HL-60/S4 treated with retinoic acid at 250 ng/mL for 4 days and 3 days (cell line): ENCODE results near the gene PDE4D.
"Not testable (repeated sequence)": the region's sequence is repeated elsewhere in the genome, so short reads cannot be mapped to it uniquely, and the experiment has no call there.

ENCODE experiments used
- in situ Hi-C: fragments of 300-500 bp; cut with MboI; formaldehyde crosslinking; loops from 2 replicates; pipeline ENCODE4 v1.7.0; 2022; ENCODE audit warnings: low sequenced_read_pairs

PDE4D gene

DNA sequence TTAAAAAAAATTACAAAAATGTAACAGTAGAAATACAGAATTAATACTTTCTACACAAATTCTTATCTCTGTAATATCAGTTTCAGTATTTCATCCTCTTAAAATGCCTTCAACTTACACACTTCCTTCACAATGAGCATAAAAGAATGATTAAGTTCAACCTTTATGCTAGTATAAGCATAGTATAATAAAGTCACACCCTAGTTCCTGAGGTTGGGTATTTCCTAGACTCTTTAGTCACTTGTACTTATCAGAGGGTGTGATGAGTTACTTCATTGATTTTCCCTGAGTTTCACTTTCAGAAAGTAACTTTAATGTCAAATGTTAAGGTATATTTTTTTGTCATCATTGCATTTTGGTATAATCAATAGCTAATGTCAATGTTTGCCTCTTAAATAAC is 302.4 kb downstream of the PDE4D start:
- in situ Hi-C loops: no loop called here

DNA sequence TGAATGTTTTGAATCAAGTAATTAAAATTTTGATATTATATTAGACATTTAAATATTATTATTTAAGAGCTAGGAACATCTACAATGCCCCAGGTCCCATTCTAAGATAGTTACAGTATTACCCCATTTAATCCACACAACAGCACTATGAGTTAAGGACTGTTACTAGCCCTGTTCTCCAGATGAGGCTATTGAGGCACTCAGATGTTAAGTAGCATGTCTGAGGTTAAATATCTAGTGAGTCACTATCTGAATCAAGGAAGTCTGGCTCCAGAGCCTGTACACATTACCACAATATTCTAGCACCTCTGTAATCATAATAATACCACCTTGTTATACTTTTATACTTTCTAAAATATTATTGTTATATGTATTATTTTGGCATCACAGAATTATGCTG is 304.6 kb downstream of the PDE4D start:
- in situ Hi-C loops: no loop called here

DNA sequence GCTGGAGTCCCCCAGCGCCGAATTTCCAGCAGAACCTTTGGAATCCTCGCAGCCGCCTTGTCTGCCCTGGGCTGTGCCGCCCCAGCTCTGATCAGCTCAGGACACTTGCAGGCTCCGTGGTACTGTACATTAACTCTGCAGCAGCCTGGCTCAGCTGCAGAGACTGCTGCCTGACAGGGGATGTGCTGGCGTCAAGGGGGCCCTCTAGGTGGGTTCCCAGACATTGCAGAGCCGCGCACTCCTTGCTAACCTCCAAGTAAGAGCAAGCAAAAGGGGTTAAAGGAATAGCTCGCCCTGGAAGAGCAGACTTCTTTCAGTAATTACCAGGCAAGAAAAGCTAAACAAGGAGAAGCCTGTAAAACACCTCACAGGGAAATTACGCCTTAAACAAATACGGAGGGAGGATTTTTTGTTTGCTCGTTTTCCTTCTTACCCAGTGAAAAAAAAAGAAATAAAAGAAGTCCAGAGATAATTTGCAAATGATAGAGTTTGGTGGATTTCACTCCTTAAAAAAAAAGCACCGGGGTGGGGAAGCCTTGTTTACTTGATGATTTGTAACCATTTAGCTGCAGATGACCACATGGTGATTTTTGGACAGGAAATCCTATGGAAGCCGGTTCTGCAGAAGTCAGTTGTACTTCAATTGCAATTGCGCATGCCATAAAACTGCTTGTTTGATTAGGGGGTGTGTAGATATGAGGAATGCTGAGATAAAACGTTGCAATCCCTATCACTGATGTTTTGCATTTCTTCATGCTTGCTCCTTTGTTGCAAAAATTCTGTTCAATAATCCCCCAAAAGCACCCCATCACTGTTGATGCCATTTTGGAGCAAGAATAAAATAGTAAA is 305.8 kb downstream of the PDE4D start:
- in situ Hi-C loops: no loop called here

DNA sequence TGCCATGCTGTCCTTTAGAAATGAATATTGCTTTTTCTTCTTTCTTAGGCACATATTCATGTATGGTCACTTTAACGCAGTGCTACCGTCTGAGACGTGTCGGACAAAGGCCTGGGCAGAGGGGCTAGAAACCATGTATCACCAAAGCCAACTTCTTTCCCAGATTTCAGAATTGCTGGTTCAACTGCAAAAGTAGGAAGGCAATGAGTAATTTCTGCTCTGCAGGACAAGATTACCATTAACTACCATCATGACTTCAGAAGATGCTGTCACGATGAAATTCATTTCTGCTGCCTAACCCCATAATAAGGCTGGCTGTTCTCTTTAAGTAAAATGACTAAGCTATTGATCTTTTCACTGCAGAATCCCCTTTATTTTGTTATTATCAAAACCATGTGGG is 306.7 kb downstream of the PDE4D start:
- in situ Hi-C loops: no loop called here

DNA sequence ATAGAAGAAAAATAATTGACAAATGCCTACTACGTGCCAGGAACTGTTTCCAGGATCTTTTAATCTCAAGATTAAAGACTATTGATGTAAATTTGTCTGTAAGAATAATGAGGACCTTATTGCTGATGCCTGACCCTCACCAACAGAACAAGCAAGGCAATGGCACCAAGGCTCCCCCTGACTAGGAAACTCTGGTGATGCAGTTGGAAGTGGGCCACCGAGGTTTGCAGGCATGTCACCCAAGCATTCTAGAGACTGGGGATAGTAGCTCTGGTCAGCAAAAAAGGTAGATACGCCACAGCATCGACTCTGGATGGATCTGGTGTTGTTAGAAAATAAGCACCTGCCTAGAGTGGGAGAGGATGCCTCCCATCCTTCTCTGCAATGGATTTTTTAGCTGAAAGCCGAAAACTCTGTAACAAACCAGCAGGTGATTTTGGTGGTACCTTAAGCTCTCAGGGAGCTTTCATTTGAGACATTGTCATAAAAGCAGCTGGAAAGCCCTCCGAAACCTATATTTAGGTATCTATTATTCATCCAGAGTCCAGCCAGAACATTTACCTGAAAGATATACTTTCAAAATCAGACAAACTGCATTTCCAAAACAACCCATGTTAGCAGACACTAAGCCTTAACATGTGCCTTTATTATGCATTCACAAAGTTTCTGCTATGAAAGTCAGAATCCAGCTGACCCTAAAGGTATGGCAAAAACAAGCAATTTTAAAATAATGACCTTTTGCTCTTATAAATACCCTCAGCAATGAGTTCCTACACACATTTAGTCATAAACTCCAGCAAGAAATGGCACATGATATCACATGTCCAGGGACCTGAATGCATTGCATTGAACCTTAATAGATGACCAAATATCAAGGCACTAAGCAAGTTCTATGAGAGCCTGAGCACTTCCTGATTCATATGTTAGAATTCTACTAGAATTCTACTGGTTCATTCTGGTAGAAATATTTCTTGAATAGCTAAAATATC is 308.4 kb downstream of the PDE4D start:
- in situ Hi-C loops: no loop called here

DNA sequence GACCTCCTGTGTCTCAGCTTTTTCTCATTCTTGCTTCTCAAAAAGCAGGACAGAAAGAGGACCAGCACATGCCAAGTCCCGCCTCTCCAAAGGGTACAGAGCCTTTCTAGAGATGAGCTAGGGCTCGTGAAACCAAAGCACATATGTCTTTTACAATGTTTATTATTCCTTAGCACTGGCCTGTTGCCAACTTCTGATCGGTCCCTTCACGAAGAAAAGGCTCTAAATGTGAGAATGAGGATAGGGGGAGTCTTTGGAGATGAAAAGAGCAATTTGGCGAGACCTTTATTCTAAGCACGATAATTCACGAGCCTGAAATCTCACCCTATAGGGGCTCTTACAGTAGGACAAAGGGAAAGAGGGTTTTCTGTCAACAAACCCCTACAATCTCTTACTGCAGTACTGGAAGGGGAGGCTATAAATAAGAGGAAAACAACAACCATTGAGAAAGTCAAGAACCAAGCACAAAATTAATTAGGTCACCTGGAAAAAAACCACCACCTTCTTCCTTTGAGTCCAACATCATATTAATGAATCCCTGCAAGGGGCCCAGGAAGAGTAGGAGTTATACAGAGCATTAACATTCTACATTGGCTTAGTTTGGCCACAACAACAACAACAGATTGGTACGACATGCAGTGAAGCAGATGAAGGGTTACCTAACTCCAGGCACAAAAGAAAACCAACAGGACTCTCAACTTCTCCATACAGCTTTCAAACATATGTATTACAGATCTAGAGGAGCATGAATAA is 309.5 kb downstream of the PDE4D start:
- in situ Hi-C loops: no loop called here

DNA sequence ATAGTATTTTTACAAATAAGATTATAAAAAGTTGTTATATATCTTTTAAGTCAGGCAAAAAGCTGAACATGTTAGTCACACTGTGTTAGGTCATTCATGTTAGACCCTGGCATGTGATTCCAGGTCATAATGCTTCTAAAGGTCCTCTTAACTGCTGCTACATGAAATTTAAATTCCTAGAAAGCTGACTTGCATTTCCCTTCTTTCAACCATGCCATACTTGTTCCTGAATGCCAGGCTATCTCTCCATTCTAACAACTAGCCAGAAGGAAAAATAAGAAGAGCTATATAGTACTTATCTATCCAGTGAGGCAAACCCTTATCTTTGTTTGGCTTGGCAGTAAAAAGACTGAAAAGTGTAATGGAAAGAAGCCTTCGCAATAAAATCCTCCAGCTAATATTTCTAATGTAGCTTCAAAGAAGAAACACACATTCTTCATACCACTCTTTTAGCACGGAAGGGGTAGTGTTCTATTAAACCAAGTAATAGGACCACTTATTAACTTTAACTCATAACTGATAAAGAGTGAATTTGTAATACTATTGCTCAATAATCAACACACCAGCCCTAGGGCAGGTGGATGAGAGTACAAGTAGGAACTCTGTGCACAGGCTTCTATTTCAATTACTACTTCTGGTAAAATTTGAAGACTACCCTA is 310.2 kb downstream of the PDE4D start:
- in situ Hi-C loops: no loop called here

DNA sequence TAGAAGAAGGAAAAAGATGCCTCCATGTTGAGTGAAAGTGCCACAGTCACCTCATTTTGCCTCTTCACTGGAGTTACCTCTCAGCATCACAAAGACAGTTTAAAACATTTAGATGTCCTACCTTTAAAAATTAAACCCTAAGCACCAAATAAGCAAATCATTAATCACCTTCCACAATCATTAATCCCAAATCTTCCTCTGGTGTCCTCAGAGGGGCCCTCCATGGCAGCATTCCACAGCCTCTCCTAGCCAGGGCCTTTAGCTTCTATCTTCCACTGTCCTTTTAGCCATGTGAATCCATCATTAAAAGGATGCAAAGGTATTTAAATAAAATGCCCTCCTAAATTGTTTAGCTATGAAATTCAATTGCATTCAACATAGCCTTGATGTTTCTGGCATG is 310.8 kb downstream of the PDE4D start:
- in situ Hi-C loops: no loop called here

DNA sequence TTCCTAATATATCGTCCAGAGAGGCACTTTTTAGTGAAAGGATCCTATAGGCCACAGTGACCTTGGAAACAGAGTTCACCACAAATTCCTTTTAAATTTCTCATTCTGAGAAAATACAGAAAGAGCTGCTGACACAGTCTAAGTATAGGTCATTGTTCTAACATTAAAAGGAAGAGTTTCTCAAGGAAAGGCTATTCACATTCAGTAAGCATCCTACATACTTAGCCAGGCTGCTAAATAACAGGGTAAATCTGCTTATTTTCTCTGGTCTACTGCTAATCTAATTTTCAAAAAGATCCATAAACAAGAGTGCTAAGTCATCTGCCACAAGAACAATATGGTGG is 313.7 kb downstream of the PDE4D start:
- in situ Hi-C loops: no loop called here

DNA sequence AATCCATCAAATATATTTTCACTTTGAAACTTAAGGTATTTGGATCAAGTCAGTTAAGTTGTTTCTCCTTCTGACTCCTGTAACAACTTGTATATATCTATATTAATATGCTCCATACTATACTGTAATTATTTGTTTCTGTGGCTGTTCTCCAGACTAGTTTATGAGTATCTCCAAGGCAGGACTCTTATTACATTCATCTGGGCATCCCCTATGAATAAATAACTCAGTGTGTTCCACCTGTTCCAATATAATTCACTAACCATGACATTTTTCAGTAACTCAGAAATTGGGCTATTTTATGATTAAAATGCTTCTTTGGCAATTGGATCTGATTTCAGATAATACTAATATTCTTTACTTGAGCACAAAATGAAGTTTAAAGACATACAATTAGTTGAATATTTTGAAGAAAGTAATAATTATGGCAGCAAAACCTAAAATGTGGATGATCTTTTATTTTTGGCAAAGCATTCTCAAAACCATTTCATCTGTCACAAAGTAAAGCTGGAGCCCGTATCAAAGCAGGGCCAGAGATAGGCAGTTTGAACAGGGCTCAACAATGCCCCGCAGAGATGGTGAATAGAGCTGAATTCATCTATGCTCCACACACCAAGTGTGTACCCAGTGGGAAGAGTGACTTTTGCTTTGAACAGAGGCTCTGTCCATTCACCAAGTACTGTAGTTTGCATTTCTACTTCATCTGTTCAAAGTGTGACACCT is 314.3 kb downstream of the PDE4D start:
- in situ Hi-C loops: no loop called here

DNA sequence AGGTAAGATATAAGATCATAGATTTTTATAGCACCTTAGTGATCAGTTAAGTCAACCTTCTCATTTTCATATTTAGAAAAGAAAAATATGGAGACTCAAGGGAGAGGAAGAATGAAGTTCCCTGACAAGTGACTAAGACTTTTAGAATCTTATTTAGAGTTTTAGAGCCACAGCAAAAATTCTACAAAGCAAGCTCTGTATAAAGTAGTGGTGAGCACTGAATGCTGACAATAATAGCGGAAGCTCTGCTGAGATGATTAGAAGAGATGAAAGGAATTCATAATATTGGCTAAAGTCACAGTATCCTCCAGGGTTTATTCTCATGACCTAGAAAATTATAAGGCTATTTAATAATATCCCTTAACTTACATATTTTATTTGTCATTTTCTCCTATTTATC is 316.0 kb downstream of the PDE4D start:
- in situ Hi-C loops: no loop called here

DNA sequence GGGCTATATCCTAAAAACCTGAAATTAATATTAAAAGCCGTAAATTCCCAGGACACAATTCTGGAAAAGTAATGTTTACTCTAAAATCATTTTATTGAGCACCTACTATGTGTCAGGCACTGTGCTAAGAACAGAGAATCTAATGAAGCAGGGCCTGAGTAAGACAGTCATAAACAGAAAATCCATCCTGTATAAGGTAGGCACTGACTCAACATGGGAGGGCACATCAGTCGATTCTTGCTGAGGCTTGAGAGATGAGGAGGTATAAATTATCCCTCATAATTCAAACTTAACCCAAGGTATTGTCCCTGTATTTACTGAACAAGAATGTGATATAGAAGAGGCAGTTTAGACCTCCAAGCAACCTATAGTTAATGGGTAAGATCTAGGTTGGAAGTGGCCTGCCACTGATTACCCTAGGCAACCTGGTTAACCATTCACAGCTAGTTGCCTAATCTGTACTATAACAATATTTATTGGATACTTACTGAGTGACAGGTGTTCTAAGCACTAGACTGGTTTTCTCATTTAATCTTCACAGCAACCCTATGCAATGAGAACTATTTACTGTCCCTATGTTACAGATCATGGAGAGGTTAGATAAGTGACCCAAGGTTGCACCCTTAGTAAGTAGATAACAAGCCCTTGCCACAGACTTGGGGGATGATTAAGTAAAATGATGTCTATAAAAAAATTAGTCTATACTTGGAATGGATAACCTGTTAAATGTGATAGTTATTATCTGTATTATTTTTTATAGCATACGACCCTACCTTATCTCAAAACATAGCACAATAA is 317.7 kb downstream of the PDE4D start:
- in situ Hi-C loops: no loop called here

DNA sequence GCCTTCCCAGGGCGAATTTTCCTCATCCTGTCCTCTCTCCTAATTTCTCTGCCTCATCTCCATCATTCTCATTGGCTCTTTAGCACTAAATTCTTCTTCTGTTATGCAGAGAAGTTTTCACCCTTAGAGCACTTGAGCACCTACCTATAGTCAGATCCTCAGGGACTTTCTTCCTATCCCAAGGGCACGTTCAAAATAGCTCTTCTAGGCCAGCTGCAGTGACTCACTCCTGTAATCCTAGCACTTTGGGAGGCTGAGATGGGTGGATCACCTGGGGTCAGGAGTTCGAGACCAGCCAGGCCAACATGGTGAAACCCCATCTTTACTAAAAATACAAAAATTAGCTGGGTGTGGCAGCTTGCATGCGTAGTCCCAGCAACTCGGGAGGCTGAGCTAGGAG is 320.0 kb downstream of the PDE4D start:
- in situ Hi-C loops: not testable (repeated sequence)

DNA sequence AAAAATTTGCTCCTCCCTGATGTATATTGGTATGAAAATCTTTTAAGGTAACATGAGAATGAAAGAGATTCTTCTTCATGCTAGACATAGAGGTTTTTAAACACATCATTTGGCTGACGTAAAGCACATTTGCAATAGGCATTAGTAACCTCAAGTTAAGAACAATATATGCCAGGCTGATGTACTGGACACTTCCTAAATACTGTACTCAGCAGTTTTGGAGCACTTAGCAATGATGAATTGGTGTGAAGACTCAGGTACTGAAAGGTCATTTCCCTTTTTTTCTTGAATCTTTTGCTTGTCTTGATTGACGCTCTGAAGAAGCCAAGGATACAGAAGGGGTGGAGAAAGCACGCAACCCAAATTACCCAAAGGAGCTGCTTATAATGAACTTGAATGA is 322.5 kb downstream of the PDE4D start:
- in situ Hi-C loops: no loop called here

DNA sequence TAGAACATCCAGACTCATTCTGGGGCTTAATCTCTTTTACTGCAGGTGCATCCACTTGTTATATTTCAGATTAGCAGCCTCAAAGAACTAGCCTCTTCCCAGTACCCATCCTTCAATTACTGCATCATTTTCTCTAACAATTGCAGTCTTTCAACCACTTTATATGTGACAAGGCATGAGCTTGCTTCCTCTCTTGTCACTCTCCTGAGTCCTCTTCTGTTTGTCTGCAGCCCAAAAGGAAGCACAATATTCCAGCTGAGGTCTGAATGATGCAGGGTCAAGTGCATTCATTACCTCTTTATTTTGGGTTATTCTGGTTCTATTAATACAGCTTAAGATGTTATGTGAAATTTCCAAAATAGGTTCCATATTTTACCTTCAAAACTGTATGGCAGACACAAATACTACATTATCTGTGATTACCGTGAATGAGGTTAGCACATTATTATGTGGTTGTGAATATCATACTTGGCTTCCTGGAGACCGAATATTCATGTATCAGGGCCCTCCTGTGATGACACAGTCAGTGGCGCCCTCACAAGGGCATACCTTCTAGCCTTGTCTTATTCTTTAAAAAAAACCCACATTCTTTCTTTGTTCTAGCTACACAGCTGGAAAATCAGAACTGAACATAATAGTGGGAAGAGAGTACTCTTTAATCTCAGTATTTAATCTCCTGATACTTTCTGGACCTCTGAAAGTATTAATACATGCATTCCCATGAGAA is 323.8 kb downstream of the PDE4D start:
- in situ Hi-C loops: no loop called here

DNA sequence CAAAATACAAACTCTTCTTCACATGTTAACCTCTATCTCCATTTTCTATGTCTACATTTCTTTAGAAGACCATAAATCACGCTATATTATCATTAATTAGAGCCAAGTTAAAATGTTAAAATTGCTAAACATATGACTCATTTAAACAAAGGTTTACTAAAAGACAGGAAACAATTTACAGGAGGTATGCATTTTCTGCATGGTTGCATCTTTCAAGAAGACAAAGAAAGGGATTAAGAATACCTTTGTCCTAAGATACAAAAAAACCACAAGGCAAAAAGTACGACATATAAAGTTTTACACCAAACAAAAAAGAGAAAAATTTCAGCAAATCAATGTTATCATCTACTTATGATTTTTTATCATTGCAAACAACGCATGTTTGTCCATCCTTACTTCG is 324.4 kb downstream of the PDE4D start:
- in situ Hi-C loops: no loop called here

DNA sequence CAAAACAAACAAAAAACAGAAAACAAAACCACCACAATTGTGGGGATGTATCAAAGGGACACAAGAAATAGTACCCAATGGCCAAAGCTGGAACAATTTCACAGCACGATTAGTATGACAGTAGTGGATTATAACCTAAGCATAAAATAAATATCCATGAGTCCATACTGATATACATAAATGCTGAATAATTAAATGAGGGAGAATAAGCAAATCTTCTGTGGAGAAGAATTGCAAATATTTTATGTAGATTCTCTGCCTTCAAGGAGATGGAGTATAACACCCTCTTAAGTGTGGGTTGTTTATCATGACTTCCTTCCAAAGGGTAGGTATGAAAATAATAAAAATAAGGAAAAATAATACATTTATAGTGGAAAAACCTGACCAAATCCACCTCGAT is 325.4 kb downstream of the PDE4D start:
- in situ Hi-C loops: no loop called here

DNA sequence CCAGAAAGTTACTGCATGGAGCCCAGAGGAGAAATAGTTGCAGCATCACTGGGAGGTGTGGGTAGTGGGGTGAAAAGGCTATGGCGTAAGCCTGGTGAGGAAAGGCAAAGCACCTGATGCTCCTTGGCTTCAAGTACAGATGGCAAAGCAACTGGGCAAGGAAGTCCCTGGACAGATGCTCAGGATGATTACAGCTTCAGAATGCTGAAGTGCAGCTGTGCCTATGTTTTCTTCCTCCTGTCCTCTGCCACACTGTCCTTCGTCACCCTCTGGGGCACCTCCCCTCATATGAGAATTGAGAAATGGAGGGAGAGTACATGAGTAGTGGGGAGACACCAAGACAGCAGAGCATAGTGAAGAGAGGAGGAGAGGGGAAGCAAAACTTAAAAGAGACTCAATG is 328.0 kb downstream of the PDE4D start:
- in situ Hi-C loops: no loop called here

DNA sequence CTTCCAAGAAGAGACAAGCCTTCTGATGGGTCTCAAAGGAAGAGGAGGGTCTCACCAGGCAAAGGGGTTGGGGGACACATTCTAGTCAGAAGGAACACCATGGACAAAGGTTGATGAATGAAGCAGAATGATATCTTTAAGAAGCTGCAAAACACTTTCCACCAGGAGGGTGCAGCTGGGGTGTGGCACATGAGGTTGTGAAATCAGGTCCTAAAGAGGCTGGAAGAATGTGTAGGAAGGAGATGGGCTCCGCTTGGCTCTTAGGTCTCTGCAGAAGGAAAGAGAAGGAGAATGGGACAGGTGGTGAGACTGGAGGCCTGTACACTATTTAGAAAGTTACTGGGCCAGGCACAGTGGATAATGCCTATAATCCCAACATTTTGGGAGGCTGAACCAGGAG is 328.6 kb downstream of the PDE4D start:
- in situ Hi-C loops: no loop called here
